DMS114 treated with DMSO at 0.1 percent for 48 hours (cell line): ENCODE measurements around the gene INTS1.

Experiments
- DNase-seq: peaks from one replicate; lab custom pipeline; 2025; ENCODE audit not compliant: unreplicated experiment; lab: John Stamatoyannopoulos, UW

INTS1 gene

DNA sequence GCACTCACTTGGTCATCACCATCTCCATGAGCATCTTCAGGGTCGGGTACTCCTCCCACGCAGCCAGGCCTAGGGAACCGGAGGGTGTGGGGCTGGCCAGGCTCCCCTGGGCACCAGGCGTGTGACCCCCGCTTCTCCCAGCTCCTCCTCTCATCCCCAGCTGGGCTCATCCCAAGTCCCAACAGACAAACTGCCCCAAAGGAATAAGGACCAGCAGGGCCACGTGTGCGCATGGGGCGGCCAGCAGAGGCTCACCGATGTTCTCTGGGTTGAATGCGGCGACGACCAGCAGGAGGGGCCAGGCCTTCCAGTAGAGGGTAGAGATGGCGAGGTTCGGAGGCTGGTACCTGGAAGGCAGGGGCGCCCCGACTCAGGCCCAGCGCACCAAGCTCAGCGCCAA is 14.9 kb downstream of the INTS1 start:
- no peak for DNase-seq

DNA sequence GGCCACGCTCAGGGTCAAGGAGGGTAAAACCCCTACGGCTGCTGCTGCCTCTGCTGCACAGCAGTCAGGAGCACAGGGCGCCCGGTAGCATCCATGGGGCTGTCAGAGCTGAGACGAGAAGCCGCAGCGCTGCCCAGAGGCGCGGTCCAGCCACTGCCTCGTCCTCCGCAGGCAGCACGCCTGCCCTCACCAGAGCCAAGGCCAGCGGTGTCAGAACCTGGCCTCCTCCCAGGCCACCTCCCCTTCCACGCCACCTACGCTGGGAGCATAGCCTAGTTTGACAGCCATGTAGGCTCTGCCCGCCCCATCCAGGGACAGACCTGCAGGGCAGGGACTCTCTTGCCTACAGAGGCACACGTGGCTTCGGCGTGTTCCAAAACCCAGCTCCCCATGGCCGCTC is 16.2 kb downstream of the INTS1 start:
- DNase-seq = no peak

DNA sequence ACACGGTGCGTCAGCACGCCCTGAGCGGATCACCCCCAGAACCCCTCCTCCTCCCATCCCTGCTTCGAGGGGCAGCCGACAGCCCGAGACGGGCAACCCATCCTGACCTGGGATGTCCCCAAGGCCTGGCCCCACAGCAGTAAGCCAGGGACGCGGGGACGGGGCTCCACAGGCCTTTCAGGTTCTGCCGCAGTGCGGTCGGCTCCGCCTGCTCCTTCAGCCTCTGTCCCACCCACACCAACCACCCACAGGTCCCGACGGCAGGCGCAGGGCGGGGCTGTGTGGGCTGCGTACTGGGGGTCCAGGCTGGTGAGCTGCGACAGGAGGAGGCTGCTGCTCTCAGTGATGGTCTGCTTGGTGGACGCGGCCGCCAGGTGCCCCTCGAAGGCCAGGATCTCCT is 16.7 kb downstream of the INTS1 start:
- no peak for DNase-seq

DNA sequence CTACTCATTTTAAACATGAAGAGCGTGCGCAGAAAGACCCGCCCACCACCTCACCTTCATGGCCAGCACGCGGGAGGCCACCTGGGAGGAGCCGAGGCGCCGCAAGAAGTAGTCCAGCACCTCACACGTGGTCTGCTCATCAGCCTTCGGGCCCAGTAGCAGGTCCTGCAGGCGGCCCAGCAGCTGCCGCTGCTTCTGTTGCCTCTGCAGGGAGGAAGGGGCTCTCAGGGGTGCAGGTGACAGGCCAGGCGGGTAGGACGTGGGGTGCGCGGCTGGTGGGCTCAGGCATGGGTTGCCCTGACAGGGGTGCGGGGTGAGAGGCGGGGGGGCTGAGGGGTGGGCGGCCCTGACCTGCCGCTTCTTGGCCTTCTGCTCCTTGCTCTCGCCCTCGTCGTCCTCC is 17.6 kb downstream of the INTS1 start:
- DNase-seq = no peak

DNA sequence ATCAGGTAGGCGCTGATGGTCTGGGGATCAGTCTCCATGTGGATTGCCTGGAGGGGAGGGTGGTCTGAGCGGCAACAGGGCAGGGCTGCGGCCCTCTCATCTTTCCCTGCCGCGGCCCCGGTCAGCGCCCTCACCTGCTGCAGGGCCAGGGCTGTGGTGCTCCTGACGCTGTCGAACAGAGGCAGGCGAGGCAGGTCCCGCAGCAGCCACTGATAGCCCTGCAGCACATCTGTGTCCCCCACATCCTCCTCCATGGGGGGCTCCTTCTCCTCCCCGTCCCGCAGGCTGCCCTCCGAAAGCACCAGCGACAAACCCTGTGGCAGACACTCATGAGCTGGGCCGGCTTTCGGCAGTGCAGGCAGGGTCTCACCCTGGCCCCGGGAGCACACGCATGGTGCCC is 19.0 kb downstream of the INTS1 start:
- no peak for DNase-seq

DNA sequence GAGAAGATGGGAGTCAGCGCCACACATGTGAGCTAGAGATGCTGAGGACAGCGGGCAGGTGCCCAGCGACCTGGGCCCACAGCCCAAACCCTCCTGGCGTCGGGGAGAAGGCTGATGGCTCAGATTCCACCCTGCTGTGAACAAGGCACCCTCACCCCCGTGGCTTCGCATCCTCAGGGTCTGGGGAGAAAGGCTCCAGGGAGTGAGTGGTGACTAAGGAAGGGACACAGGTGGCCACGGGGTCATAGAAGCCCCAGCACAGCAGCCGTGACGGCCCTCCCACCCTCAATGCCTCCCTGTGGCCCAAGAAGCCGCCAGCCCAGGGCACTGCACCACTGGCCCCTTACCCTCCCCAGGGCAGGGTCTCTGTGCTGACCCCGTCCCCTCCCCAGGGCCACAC is 19.6 kb downstream of the INTS1 start:
- no peak for DNase-seq

DNA sequence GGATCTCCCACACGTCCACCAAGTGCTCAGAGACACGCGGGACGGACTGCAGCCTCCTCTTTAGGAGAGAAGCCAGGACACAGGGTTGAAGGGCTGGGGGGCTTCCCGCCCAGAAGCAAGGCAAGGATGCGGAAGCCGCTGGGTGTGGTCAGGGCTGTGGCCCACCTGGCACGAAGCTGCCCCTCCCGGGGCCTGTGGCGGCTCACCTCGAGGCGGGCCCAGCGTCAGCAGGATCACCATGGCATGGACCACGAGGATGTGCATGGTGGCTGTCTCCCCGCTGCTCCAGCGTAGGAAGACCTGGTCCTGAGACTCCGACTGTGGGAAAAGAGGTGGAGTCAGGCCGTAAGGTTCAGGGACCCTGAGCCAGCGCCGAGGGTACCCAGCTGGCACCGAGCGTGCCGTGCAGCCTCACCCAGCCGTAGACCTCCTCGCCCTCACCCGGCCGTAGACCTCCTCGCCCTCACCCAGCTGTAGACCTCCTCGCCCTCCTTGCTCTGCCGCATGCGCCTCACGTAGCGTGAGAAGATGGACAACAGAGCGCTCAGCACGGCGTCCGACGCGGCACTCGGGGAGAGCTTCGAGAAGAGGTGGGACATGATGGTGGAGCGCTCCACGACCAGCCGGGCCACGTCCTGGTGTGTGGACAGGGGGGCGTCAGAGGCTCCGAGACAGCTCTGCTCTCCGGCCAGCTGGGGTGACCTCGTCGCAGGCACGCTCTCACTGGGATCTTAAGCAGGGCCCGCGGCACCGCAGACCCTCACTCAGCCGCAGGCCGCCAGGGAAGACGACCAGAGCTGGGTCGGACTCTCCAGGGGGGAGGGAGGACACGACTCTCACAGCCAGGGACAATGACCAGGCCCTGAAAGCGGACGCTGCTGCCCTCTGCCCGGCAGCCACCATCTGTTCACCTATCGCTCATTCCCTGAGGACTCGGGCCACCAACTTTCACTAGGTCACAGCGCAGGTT is 20.4 kb downstream of the INTS1 start:
- no peak for DNase-seq

DNA sequence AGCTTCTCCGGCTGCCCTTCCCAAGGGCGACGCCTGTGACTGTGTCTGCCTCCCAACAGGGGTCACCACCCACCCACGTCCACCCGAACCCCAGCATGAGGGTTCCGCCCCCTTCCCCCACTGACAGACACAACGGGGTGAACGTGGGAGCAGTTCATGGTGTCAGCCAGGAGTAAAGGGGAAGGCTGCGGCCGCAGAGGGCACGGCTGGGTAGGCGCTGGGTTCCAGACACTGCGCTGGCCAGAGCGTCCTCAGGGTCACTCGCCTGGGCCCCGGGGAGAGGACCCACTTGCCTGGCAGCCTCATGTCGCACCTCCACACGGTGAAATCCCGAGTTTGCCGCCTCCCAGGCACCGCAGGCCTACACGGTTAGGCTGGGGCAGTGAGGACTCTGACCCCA is 21.1 kb downstream of the INTS1 start:
- DNase-seq = no peak

DNA sequence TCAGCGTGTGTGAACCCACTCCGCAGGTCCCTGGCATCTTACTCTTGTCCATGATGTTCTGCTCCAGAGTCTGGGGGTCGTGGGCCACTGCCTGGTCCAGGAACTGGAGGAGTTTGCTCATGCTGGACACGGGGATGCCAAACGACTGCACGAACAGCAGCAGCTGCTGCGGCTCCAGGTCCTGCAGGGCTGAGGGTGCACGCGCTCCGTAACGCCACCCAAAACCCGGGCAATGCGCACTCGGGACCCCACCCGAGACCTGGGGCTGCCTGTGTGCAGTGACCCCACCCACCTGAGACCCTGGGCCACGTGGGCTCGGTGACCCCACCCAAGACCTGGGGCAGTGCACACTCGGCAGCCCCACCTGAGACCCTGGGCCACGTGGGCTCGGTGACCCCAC is 22.9 kb downstream of the INTS1 start:
- no peak for DNase-seq

DNA sequence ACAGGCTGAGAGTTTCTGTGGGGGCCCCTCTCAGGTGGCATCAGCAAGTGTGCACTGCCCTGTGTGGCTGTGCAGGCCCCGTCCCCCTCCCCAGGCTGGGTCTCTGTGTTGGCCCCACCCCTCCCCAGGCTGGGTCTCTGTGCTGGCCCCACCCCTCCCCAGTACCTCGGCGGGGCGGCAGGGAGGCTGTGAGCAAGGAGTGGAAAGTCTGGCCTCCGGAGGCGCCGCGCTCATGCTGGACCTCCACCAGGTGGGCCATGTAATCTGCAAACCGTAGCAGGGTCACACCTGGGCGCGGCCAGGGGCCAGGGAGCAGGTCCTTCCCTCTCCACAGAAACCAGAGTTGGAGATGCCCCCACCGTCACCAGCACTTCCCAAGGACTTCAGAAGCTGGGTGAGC is 23.5 kb downstream of the INTS1 start:
- no peak for DNase-seq

DNA sequence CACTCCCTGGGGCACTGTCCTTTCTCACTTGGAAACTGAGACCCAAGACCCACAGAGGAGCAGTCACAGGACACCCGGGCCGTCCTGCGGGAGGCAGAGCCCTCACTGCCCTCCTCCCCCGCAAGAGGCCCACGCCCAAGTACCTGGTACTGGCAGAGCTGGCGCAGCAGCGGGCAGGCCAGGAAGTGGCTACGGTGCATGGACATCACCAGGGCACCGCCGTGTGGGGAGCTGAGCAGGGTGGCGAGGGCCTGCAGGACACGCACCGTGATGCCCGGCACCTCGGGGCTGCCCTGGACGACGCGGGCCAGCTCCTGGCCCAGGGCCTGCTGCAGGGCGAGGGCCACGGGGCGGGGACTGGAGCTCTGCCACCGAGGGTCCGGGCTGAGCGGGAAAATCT is 24.9 kb downstream of the INTS1 start:
- no peak for DNase-seq

DNA sequence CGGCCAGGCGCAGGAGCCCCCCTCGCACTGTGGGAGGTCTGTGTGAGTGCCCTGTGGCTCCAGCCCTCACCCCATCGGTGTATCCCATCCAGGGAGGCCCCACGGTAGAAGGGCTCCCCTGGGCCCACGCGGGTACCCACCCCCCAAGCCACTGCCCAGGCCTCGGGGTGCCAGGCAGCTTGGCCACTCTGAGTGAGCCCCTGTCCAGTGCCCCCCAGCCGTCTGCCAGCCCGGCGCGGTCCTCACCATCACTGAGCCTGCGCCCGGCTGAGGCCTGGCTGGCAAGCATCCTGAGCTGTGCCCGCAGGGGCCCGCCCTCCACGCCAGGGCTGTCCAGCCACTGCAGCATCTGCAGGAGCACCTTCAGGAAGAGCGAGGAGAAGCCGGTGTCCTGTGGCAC is 25.7 kb downstream of the INTS1 start:
- DNase-seq = no peak

DNA sequence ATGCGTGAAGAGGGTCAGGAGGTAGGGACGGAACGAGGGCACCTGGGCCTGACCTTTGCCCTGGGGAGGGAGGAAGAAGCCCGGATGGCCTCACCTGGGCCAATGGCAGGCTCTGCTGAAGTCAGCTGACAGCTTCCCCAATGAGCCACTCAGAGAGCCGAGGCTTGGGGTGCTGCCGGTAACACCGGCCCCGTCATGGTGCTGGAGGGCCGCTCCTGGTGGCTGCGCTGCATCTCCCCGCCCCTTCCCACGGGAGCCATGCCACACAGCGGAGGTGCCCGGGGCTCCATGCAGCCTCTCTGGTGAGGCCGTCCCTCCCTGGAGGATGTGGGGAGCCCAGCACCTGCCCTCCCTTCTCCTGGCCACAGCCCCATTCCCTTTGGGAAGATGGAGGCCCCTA is 27.3 kb downstream of the INTS1 start:
- no peak for DNase-seq

DNA sequence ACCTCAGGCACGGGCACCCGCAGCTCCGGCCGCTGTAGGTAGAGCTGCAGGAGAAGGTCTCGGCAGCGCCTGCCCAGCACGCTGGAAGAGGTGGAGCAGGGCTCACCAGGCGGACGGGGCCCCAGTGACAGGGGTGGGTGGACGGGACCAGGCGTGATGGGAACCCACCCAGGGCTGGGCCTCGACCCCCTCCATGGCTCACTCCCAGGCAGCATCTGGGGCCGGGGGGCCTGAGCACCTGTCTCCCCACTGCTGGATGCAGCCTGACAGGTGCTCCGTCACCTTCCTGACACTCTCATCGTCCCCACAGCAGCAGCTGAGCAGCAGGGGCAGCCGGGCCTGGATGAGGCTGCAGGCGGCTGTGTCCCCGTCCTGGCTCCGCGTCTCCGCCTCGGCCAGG is 28.2 kb downstream of the INTS1 start:
- no peak for DNase-seq

DNA sequence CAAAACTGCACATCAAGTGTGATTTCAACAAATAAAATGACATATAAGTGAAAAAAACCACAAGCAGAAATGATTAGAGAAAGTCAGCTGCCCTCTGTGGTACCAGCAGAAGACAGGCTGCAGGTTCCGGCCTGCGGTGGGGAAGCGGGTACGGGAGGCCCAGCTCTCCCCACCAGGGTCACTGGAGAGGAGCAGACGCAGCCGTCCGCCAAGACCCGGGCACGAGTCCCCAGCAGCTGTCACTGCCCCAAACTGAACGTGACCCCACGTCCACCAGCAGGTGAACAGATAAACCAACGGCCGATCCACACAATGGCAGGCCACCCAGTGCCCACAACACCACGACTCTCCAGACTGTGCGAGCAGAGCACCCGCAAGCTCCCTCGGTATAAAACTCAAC is 28.8 kb downstream of the INTS1 start:
- DNase-seq = no peak

DNA sequence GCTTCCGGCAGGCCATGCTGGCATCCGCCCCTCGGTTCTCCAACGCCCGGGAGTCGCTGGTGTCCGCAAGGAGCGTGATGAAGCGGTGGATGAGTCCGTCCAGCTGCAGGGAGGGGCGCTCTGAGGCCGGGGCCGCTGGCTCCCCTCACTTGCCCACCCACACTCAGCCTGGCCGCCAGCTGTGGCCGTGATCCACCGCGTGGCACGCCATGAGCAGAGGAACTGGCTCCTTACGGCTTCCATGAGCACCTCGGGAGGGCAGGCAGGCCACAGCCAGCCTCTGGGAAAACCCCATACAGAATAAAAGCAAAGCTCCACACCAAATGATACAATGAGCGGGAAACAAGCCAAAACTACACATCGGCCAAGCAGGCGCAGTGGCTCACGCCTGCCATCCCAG is 29.5 kb downstream of the INTS1 start:
- no peak for DNase-seq

DNA sequence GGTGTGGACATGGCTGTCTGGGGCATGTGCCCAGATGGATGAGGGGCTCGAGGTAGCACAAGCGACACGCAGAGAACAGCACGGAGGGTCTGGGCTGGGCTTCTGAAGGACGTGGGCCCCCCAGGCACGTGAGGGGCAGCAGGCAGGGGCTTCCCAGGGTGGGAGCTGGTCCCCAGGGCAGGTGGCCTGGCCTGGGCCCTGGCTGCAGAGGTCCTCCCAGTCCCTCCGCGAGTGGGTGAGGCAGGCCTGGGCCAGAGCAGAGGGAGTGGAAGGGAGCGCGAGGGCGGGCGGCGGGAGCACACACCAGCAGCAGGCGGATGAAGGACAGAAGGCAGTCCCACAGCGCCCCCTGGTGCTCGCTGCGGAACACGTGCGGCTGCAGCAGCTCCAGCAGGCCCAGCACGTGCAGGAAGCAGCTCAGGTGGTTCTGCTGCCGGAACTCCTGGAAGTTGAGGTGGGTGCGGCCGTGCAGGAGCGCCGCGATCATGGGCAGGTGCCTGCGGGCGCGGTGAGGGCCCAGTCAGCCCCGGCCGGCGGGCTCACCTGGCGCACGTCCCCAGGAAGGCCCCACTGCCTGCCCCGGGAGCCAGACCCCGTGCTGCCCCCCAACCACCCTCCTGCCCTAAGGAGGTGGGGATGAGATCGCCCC is 30.2 kb downstream of the INTS1 start:
- DNase-seq = peak; percentile 14

DNA sequence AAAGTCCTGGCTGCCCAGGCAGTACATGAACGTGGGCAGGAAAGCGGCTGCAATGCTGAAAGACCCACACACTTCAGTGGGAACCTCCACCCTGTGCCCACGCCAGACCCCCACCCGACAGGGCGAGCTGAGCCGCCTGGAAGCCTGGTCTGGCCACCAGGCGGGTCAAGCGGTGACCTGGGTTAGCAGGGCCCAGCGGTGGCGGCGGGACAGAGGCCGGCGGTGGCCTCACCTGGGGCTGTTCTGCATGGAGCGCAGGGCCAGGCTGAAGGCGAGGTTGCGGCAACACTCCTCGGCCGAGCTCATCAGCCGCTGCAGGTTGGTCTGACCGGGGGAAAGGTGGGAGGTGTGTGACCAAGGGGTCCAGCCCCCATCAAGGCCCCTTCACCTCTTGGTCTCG is 33.3 kb downstream of the INTS1 start:
- no peak for DNase-seq

DNA sequence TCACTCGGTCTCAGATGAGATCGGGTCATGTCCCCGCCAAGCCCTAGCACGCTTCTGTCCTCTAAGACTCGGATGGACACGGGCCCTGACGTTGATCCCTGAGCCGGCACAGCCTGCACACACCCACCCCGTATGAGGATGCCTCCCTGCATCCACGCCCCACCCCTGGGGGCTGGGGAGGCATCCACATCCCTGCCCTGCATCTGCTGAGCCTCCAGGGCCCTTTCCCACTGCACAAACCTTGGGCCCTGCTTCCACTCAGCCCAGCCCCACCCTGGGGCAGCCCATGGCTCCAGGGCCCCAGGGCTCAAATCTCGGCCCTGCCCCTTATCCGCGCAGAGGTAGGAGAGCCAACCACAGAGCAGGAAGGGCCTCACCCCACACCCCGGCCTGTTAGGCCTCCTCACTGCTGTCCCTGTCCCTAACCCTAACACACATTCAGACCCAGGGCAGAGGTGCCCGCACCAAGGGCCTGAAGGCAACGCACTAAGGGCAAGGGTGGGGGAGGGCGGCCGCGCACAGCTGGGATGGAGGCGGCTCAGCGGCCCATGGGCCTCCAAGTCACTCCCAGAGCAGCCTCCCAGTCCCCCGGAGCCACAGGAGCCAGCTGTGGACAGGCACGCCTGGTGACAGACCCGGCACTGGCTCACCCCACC is 35.4 kb downstream of the INTS1 start:
- no peak for DNase-seq

DNA sequence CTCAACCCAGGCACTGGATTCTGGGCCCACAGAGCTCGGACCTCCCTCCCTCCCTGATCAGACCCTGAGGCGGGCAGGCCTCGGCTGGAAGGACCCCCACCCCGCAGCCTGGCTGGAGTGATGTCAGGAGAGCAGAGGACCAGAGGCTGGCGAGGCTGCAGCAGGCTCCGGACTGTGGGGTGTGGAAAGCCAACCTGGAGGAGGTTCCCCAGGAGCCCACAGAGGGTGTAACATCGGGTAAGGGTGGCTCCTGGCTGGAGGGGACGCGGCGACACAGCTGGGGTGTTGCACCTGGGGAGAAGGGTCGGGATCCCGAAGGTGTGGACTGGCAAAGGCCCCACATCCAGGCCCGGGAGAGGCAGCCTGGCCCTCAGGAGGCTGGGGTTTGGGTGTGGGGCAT is 36.0 kb downstream of the INTS1 start:
- DNase-seq = no peak

DNA sequence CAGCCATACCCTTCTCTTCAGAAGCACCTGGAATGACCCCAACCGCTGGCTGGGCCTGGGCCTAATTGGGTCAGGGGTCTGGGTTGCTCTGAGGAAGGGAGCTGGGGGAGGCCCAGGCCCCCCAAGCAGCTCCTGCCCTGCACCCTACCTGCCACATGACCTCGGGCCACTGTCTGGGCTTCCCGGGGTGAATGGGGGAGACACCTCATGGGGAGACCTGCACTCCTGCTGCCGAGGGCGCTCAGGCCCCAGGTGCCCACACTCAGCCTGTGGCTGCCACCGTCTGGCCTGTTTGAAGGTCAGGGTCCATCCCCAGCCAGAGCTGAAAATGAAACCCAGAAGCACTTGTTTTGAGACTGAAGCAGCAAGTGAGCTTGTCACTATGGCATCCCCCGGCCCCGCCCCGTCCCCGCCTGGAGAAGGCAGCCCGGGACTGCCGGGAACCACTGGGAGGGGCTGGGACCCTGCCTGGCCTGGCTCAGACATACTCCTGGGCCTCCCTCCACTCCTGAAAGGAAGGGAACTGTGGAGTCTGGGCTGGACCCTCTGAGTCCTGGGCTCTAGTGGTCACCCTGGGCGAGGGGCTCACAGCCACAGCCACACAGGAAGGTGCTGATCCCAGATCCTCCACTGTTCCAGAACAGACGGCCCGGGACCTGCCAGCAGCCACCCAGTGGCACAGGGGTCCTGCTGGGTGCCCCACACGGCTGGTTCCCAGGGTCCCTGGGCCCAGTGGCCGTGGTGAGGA is 37.5 kb downstream of the INTS1 start:
- DNase-seq = no peak
